Kidney (tissue), 14 donors: ENCODE results near the gene RRP12. TPM values are rescaled to one million over a fixed set of nuclear protein-coding genes. Genes with fewer than 3 reads are reported as not detected.

Experiments used
- DNase-seq, 5 donors: peaks; one replicate each; pipeline ENCODE4 v3.0.0-alpha.2; 2013 to 2020
- FAIRE-seq: peaks from 2 replicates; lab custom pipeline; 2012; peaks lifted over from hg19 to GRCh38; lab: Jason Lieb, UNC
- H3K27ac ChIP-seq, 2 donors: one replicate each; pipeline ENCODE4 v1.7.0; 2013; ENCODE audit warnings: low read depth in 2 of 2, low read length in 2 of 2, inconsistent platforms in 1 of 2
- H3K27me3 ChIP-seq: one replicate; pipeline ENCODE4 v1.7.1; 2013; ENCODE audit warnings: low read length, inconsistent platforms; ENCODE audit not compliant: control insufficient read depth, insufficient read depth
- H3K36me3 ChIP-seq, 3 donors: one replicate each; pipeline versions ENCODE4 v1.7.0 to v1.7.1; 2013; ENCODE audit warnings: low read length in 3 of 3, control low read depth in 1 of 3, inconsistent platforms in 1 of 3; ENCODE audit not compliant: insufficient read depth in 3 of 3, control insufficient read depth in 2 of 3
- H3K4me1 ChIP-seq, 3 donors: one replicate each; pipeline versions ENCODE4 v1.7.0 to v1.7.1; 2013; ENCODE audit warnings: low read length in 3 of 3, inconsistent platforms in 1 of 3, low read depth in 1 of 3; ENCODE audit not compliant: control insufficient read depth in 2 of 3, insufficient read depth in 2 of 3
- H3K4me3 ChIP-seq, 3 donors: one replicate each; pipeline versions ENCODE4 v1.7.0 to v1.8.1; 2013; ENCODE audit warnings: low read length in 3 of 3, control low read depth in 1 of 3, inconsistent platforms in 1 of 3
- H3K9ac ChIP-seq, 3 donors: one replicate each; pipeline versions ENCODE4 v1.7.0 to v1.7.1; 2013; ENCODE audit warnings: low read length in 3 of 3, control low read depth in 1 of 3, inconsistent platforms in 1 of 3
- H3K9me3 ChIP-seq, 3 donors: one replicate each; pipeline versions ENCODE4 v1.7.0 to v1.7.1; 2013; ENCODE audit warnings: low read length in 3 of 3, control low read depth in 1 of 3, inconsistent platforms in 1 of 3; ENCODE audit not compliant: control insufficient read depth in 2 of 3, insufficient read depth in 1 of 3
- intact Hi-C: fragments of 100-400 bp; cut with DNase I; formaldehyde crosslinking; loops from one replicate; pipeline ENCODE4 v1.11.1; 2022
- polyA plus RNA-seq: library from polyadenylated mRNA; stranded (reverse); fragments of 350-450 nt; fragmentation: Illumina TruSeq; extraction: RNeasy Lipid Tissue Mini Kit (QIAGEN cat#74804); gene quantifications from one replicate; pipeline ENCODE4 v1.2.3, GENCODE V29; 2014; ENCODE audit warnings: low read depth, low replicate concordance; ENCODE audit not compliant: insufficient read depth
- total RNA-seq: library from RNA; stranded (reverse); fragmentation: NEBNext Ultra II Directional; extraction: Animal tissue kit (Norgen Biotek cat#: 25700); gene quantifications from one replicate; pipeline ENCODE4 v1.2.1, GENCODE V29; 2021
- TF ChIP-seq, protein P1 (sequence below): IDR thresholded peaks from 3 replicates; pipeline ENCODE4 v1.5.1; 2012; ENCODE audit warnings: mild to moderate bottlenecking, moderate library complexity, borderline replicate concordance; ENCODE audit not compliant: insufficient read depth; ENCODE audit errors: extremely low read depth
- donor health status: control.
- donor health status: control.
- donor health status: control.
- donor health status: control.
- donor health status: control.
- donor health status: DM: yes; HTN: yes; CAD: no.
- donor health status: Normal renal cell carcinoma (clear cell type).

RRP12 gene
- total and polyA plus RNA-seq, 2 donors from 2014 or later: 9.7 to 30.0 TPM

- Histone ChIP-seq H3K27me3 (no peaks in the 10 kb centered on the region), H3K9ac (no peak overlapping the region), H3K4me1 (peaks cover 0 to 12% (median 8%) of the 10 kb centered on the region in 3 donors), H3K4me3 (no peak overlapping the region), H3K9me3 (no peaks in the 10 kb centered on the region), H3K27ac (no peak overlapping the region), H3K36me3 (no peaks in the 10 kb centered on the region)
- DNase-seq (peak in 1 of 5 donors; percentile 43), FAIRE-seq (no peak)
- intact Hi-C loops: loop anchor here (10.0 kb wide), 1 partner anchor 46 kb away; no protein-coding TSS in a partner anchor
- TF ChIP-seq, protein P1, sequence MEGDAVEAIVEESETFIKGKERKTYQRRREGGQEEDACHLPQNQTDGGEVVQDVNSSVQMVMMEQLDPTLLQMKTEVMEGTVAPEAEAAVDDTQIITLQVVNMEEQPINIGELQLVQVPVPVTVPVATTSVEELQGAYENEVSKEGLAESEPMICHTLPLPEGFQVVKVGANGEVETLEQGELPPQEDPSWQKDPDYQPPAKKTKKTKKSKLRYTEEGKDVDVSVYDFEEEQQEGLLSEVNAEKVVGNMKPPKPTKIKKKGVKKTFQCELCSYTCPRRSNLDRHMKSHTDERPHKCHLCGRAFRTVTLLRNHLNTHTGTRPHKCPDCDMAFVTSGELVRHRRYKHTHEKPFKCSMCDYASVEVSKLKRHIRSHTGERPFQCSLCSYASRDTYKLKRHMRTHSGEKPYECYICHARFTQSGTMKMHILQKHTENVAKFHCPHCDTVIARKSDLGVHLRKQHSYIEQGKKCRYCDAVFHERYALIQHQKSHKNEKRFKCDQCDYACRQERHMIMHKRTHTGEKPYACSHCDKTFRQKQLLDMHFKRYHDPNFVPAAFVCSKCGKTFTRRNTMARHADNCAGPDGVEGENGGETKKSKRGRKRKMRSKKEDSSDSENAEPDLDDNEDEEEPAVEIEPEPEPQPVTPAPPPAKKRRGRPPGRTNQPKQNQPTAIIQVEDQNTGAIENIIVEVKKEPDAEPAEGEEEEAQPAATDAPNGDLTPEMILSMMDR: no peak
Observed at GRCh38 chr10:97331153-97331703, 69.9 kb downstream of the RRP12 start.

DNA sequence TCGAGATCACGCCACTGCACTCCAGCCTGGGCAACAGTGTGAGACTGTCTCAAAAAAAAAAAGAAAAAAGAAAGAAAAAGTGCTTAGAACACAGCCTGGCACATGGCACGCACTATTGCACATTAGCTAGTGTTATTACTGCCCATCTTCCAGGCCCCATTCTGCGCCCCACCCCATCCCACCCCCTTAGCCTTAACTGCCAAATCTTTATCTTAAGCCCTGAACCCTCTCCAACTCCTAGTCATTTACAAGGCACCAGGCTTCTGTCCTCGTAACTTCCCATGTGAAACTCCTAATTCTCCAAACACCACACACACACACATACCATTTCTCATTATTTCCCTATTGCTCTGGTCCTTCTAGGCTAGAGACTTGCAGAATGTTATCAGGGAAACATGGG, 71.4 kb downstream of the RRP12 start:
- H3K36me3 ChIP-seq: no peaks in the 10 kb centered on the region
- TF ChIP-seq, protein P1: no peak
- no peaks in the 10 kb centered on the region for H3K9me3 ChIP-seq
- intact Hi-C loops: loop anchor here (10.0 kb wide), 1 partner anchor 45 kb away; no protein-coding TSS in a partner anchor
- H3K27ac ChIP-seq: no peak overlapping the region
- no peaks in the 10 kb centered on the region for H3K27me3 ChIP-seq
- H3K4me1 ChIP-seq: peaks cover 0 to 12% (median 8%) of the 10 kb centered on the region in 3 donors
- no peak for DNase-seq
- no peak for FAIRE-seq
- no peak overlapping the region for H3K9ac ChIP-seq
- no peak overlapping the region for H3K4me3 ChIP-seq

DNA sequence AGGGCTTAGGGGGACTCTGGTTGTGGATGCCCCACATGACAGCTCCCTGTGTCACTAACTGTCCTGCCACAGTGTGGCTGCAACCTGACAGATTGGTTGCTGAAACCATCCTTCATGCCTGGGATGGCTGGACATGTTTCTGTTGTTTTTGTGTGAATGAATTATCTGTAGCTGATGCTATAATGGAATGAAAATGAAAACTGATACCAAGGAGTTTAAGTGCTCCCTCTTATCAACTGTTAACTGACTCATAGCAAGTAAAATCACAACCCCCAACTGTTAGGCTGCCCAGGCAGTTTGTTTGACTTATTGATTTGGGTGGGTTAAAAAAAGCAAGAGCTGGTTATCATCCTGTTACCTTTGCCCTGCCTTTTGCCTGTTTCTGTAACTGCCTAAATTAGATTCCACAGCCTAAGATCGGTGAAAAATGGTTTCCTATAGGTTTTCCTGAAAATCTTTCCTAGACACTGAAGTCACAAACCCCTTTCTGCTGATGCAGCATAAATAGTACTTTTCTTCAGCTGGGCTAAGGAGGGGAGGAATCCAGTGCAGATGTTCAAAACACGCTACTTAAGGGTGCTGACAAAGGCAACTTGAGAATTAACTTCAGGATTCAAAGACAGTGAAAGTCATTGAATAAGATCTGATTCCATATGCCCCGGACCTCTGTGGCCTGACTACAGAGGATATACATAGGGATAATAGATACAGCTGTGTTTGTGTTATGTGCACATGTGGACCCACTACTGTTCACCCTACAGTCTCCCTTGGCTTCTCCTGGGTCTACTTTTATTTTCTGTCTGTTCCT, 72.3 kb downstream of the RRP12 start:
- Histone ChIP-seq H3K9ac (no peak overlapping the region), H3K4me1 (peaks cover 0 to 12% (median 8%) of the 10 kb centered on the region in 3 donors), H3K27me3 (no peaks in the 10 kb centered on the region), H3K9me3 (no peaks in the 10 kb centered on the region), H3K4me3 (no peak overlapping the region), H3K27ac (no peak overlapping the region), H3K36me3 (no peaks in the 10 kb centered on the region)
- TF ChIP-seq, protein P1: no peak
- FAIRE-seq (no peak), DNase-seq (peak in 1 of 5 donors; percentile 6)
- intact Hi-C loops: no loop called here
